Activated CD4-positive, alpha-beta T cell treated with anti-CD3 and anti-CD28 coated beads, Interleukin-2, amount 10 ng/mL, durations not matched to agents 7 days and 5 days (primary cell): Measurements from ENCODE around the gene WDR82. TPM values are rescaled to one million over a fixed set of nuclear protein-coding genes. Genes with fewer than 3 reads are reported as not detected.
"Not testable (repeated sequence)": the region's sequence is repeated elsewhere in the genome, so short reads cannot be mapped to it uniquely, and the experiment has no call there.

ENCODE experiments used
- CTCF ChIA-PET: fragments of 350-600 bp; sonication (Branson Sonifier 250); formaldehyde crosslinking; loops from one replicate; lab custom pipeline; 2021; ENCODE audit warnings: antibody characterized with exemption; lab: Charles Lee
- POLR2A ChIA-PET: fragments of 350-600 bp; sonication (Branson Sonifier 250); formaldehyde crosslinking; loops from one replicate; lab custom pipeline; 2021; ENCODE audit warnings: antibody characterized with exemption; lab: Charles Lee
- DNase-seq: peaks from one replicate; pipeline ENCODE4 v3.0.0-alpha.2; 2020
- H3K27ac Mint-ChIP-seq: one replicate; pipeline ENCODE4 v1.8.0; 2021; ENCODE audit warnings: mild to moderate bottlenecking, moderate library complexity, mixed read lengths
- H3K27me3 Mint-ChIP-seq: one replicate; pipeline ENCODE4 v1.8.0; 2021; ENCODE audit warnings: mixed read lengths
- H3K36me3 Mint-ChIP-seq: one replicate; pipeline ENCODE4 v1.8.0; 2021; ENCODE audit warnings: low read depth, mixed read lengths
- H3K4me1 Mint-ChIP-seq: one replicate; pipeline ENCODE4 v1.8.0; 2021; ENCODE audit warnings: mixed read lengths
- H3K4me3 Mint-ChIP-seq: one replicate; pipeline ENCODE4 v1.8.0; 2021; ENCODE audit warnings: mild to moderate bottlenecking, moderate library complexity, mixed read lengths
- H3K9me3 Mint-ChIP-seq: one replicate; pipeline ENCODE4 v1.8.0; 2021; ENCODE audit warnings: mixed read lengths
- total RNA-seq, 2 experiments: library from RNA; stranded (reverse); gene quantifications; one replicate each; pipeline ENCODE4 v1.2.3, GENCODE V29; 2021

Gene WDR82
- total RNA-seq, 2 experiments from 2014 or later = 140 to 143 TPM

DNA sequence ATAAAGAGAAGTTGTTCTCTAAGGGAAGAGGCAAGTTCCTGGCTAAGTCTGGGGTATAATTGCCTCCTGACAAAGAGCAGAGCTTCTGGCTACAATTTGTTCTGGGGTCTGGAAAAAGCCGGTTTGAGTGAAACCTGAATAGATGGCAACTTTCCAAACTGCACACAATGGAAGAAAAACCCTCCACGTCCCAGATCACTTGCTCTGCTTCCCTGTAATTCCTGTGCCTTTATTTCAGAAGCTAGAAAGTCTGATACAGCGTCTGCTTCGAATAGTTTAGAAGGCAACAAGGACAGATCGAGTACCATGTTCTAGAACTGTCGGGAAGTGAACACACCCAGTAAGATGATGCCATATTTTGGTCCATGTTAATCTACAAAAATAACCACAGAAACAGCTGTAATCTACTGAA lies 1.6 kb upstream of the WDR82 start:
- peaks cover 52% of the 10 kb centered on the region for H3K36me3 Mint-ChIP-seq
- peaks cover 59% of the 10 kb centered on the region for H3K4me1 Mint-ChIP-seq
- DNase-seq = no peak
- no peaks in the 10 kb centered on the region for H3K9me3 Mint-ChIP-seq
- ChIA-PET POLR2A (no interaction called here), CTCF (interaction anchor here (0.7 to 7.7 kb wide), 8 partner anchors 17 to 297 kb away, joined by 3 to 48 read pairs (median 7); no protein-coding TSS in a partner anchor)
- H3K27me3 Mint-ChIP-seq = no peaks in the 10 kb centered on the region
- peak overlapping the region; percentile 96 for H3K27ac Mint-ChIP-seq
- peak overlapping the region; percentile 92 for H3K4me3 Mint-ChIP-seq

DNA sequence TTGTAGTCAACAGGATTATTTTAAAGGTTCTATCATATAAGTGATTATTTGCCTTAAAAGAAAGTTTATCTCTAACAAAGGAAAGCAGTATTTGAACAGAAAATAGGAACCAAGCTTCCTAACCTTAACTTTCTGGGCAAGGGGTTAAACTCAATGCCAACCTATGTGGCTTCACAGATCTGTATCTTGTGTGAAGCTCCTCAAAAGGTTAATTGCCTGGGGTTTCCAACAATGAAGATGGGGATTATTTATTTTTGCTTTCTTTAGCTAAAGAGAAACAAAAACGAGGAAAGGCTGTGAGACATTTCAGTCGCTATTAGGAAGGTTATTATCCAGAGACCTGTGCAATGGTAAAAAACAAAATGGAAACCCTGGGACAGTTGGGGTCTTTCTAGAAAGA lies 1.1 kb upstream of the WDR82 start:
- H3K9me3 Mint-ChIP-seq = no peaks in the 10 kb centered on the region
- peak overlapping the region; percentile 96 for H3K27ac Mint-ChIP-seq
- peaks cover 54% of the 10 kb centered on the region for H3K36me3 Mint-ChIP-seq
- ChIA-PET CTCF (interaction anchor here (0.7 to 7.7 kb wide), 14 partner anchors 16 to 297 kb away, joined by 3 to 48 read pairs (median 7); partner anchors contain the start of genes PPM1M and TWF2), POLR2A (no interaction called here)
- peaks cover 60% of the 10 kb centered on the region for H3K4me1 Mint-ChIP-seq
- no peaks in the 10 kb centered on the region for H3K27me3 Mint-ChIP-seq
- peak overlapping the region; percentile 92 for H3K4me3 Mint-ChIP-seq
- DNase-seq = no peak

DNA sequence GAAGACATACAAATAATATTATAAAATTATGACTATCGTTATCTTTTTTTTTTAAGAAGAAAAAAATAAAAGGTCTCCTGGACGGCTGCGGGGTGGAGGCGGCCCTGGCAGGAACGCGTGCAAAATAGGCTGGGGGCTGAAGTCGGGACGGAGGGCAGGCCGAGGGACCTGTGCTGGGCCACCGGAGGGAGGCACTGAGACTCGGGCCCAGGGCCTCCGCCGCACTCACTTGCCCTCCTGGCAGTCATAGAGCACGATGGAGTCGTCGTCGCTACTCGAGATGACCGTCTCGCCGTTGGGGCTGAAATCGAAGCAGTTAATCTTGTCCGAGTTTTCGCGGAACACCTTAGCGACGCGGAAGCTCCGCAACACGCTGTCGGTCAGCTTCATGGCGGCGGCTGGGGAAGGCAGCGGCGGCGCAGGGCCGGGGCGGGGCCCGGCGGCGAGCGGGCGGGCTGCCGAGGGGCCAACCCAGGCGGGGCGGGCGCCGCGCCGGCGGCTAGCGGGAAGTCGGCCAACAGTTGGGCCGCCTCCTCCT lies 408 bp downstream of the WDR82 start:
- H3K9me3 Mint-ChIP-seq = no peaks in the 10 kb centered on the region
- peaks cover 63% of the 10 kb centered on the region for H3K4me1 Mint-ChIP-seq
- CTCF ChIA-PET = interaction anchor here (0.6 to 7.7 kb wide), 21 partner anchors 10 to 376 kb away, joined by 3 to 48 read pairs (median 4); partner anchors contain the start of genes ABHD14B, GLYCTK, TLR9 and TWF2
- H3K4me3 Mint-ChIP-seq = peak overlapping the region; percentile 92
- POLR2A ChIA-PET = interaction anchor here (0.6 to 2.4 kb wide), 9 partner anchors 10 to 1709 kb away, joined by 3 to 15 read pairs (median 5); partner anchors contain the start of genes ABHD14B, CISH, RPL29 and TWF2
- H3K27ac Mint-ChIP-seq = peak overlapping the region; percentile 99
- peaks cover 65% of the 10 kb centered on the region for H3K36me3 Mint-ChIP-seq
- H3K27me3 Mint-ChIP-seq = no peaks in the 10 kb centered on the region
- peak; percentile 64 for DNase-seq

DNA sequence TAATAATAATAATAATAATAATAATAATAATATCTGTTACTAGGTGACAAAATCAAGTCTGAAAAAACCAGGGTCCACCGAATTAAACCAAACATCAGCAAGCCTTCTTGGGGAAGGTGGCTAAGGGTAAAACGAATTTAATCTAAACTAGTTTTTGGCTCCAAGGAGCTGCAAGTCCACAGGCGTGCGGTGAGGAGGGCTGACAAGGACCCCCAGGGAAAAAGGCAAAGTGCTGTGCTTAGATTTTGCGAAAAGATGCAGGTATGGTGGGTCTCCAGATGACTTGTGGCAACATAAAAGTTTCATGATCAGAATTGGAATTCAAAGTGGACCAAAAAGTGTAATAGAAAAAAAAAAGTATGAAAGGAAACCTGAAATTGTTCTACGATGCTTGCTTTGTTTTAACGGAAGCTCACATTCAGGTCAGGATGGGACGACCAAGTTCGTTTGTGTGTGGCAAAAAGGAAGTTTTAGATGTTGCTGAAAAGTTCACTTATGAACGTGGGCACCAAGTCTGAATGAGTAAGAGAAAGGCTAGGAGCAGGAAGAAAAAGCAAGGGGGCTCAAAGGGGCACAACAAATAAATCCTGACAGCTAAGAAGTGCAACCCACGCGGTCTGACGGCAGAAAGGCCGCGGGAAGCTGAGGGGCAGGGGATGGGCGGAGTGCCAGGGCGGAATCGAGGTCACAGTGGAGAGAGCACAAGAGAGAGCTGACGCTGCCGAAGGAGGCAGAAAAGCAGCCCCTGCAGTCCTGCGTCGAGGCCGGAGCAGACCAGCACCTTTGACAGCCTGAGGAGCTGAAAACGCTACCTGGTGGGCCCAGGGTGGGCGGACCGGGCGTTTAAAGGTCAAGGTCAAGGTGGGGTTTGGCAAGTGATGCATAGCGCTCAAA lies 1.1 kb downstream of the WDR82 start:
- H3K27ac Mint-ChIP-seq = peak overlapping the region; percentile 99
- DNase-seq = peak; percentile 74
- no peaks in the 10 kb centered on the region for H3K9me3 Mint-ChIP-seq
- peak overlapping the region; percentile 92 for H3K4me3 Mint-ChIP-seq
- H3K36me3 Mint-ChIP-seq = peaks cover 68% of the 10 kb centered on the region
- peaks cover 63% of the 10 kb centered on the region for H3K4me1 Mint-ChIP-seq
- ChIA-PET CTCF (interaction anchor here (0.6 to 7.7 kb wide), 20 partner anchors 9 to 375 kb away, joined by 3 to 48 read pairs (median 4); partner anchors contain the start of genes ABHD14B, GLYCTK, TLR9 and TWF2), POLR2A (interaction anchor here (0.6 to 2.4 kb wide), 10 partner anchors 9 to 1709 kb away, joined by 3 to 15 read pairs (median 4); partner anchors contain the start of genes ABHD14B, CISH and RPL29)
- no peaks in the 10 kb centered on the region for H3K27me3 Mint-ChIP-seq

DNA sequence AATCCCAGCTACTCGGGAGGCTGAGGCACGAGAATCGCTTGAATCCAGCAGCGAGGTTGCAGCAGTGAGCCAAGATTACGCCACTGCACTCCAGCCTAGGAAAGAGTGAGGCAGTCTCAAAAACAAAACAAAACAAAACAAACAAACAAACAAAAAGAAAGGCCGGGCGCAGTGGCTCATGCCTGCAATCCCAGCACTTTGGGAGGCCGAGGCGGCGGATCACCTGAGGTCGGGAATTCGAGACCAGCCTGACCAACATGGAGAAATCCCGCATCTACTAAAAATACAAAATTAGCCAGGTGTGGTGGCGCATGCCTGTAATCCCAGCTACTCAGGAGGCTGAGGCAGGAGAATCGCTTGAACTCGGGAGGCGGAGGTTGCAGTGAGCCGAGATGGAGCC lies 3.7 kb downstream of the WDR82 start:
- peaks cover 65% of the 10 kb centered on the region for H3K4me1 Mint-ChIP-seq
- H3K9me3 Mint-ChIP-seq, POLR2A ChIA-PET, DNase-seq, H3K27me3 Mint-ChIP-seq: not testable (repeated sequence)
- peak overlapping the region; percentile 99 for H3K27ac Mint-ChIP-seq
- CTCF ChIA-PET = interaction anchor here (1.5 kb wide), 1 partner anchor 26 kb away, joined by 3 read pairs; no protein-coding TSS in a partner anchor
- peak overlapping the region; percentile 92 for H3K4me3 Mint-ChIP-seq
- peaks cover 84% of the 10 kb centered on the region for H3K36me3 Mint-ChIP-seq

DNA sequence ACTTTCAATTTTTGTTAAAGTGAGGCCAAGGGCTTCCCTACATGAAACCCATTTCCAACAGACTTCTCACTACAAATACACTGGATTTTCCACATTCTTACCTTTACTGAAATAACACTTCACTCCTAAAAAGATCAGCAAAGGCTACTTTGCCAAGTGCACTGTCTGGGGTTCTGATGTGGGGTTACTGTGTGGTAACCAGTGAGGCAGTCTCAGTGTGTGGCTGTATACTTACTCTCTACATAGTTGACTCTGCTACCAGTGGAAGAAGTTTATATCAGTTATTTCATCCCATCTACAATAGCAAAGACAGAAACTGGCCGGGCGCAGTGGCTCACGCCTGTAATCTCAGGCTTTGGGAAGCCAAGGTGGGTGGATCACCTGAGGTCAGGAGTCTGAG lies 5.6 kb downstream of the WDR82 start:
- peak overlapping the region; percentile 99 for H3K27ac Mint-ChIP-seq
- H3K36me3 Mint-ChIP-seq = peaks cover 88% of the 10 kb centered on the region
- POLR2A ChIA-PET = no interaction called here
- CTCF ChIA-PET = interaction anchor here (1.0 kb wide), 1 partner anchor 32 kb away, joined by 3 read pairs; no protein-coding TSS in a partner anchor
- no peaks in the 10 kb centered on the region for H3K27me3 Mint-ChIP-seq
- no peak for DNase-seq
- peaks cover 72% of the 10 kb centered on the region for H3K4me1 Mint-ChIP-seq
- peak overlapping the region; percentile 92 for H3K4me3 Mint-ChIP-seq
- H3K9me3 Mint-ChIP-seq = no peaks in the 10 kb centered on the region

DNA sequence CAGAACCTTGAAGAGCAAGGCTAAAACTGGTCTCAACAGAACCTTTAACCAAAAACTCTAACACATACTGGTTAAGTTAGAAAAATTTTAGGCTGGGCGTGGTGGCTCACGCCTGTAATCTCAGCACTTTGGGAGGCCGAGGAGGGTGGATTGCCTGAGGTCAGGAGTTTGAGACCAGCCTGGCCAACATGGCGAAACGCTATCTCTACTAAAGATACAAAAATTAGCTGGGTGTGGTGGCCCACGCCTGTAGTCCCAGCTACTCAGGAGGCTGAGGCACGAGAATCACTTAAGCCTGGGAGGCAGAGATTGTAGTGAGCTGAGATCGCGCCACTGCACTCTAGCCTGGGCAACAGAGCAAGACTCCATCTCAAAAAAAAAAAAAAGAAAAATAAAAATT lies 6.3 kb downstream of the WDR82 start:
- H3K27me3 Mint-ChIP-seq, DNase-seq, H3K9me3 Mint-ChIP-seq: not testable (repeated sequence)
- Mint-ChIP-seq H3K27ac (peak overlapping the region; percentile 89), H3K36me3 (peaks cover 88% of the 10 kb centered on the region), H3K4me1 (peaks cover 78% of the 10 kb centered on the region), H3K4me3 (peak overlapping the region; percentile 92)
- CTCF ChIA-PET = interaction anchor here (0.9 to 2.1 kb wide), 6 partner anchors 9 to 67 kb away, joined by 3 to 11 read pairs (median 4); no protein-coding TSS in a partner anchor
- POLR2A ChIA-PET = interaction anchor here (1.5 kb wide), 1 partner anchor 10 kb away, joined by 5 read pairs; no protein-coding TSS in a partner anchor

DNA sequence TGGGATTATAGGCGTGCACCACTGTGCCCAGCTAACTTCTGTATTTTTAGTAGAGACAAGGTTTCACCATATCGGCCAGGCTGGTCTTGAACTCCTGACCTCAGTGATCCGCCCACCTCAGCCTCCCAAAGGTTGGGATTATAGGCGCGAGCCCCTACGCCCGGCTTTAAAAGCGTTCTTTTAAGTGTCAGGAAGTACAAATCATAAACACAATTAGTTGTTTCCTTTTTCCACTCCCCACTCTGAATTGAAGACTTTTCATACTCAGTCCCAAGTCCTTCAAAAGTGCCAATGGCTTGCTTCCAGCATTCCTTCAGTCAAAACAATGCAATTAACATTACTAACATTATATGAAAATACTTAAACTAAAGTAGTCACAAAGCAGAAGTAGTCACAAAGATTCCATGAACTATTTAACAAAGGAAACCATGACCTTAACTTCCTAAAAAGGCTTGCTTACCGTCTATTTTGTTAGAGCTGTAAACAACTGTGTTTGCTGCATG lies 8.1 kb downstream of the WDR82 start:
- POLR2A ChIA-PET = no interaction called here

DNA sequence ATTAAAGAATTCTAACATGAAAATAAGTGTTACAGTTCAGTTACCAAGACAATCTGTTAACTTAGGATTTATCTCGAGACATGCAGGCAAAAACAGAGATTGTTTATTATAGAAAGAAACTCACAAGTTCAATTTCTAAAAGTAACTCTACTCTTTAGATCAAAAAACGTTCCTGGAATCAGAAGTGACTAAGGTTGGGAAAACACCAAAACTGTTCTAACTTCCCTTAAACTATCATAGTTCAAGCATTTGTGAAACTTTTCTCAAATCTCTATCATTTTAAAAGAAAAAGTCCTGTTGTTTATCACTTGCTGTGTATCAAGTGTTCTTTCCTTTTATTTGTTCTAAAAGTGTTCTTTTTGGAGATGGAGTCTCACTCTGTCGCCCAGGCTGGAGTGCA lies 8.7 kb downstream of the WDR82 start:
- peaks cover 88% of the 10 kb centered on the region for H3K4me1 Mint-ChIP-seq

More for the DNA sequence above, 8.1 kb downstream of the WDR82 start:
- H3K36me3 Mint-ChIP-seq = peaks cover 85% of the 10 kb centered on the region
- peak overlapping the region; percentile 89 for H3K27ac Mint-ChIP-seq
- peak overlapping the region; percentile 92 for H3K4me3 Mint-ChIP-seq
- DNase-seq = no peak
- no peaks in the 10 kb centered on the region for H3K9me3 Mint-ChIP-seq
- H3K4me1 Mint-ChIP-seq = peaks cover 88% of the 10 kb centered on the region
- CTCF ChIA-PET = interaction anchor here (0.6 to 2.6 kb wide), 7 partner anchors 11 to 84 kb away, joined by 3 to 11 read pairs (median 4); no protein-coding TSS in a partner anchor
- no peaks in the 10 kb centered on the region for H3K27me3 Mint-ChIP-seq

DNA sequence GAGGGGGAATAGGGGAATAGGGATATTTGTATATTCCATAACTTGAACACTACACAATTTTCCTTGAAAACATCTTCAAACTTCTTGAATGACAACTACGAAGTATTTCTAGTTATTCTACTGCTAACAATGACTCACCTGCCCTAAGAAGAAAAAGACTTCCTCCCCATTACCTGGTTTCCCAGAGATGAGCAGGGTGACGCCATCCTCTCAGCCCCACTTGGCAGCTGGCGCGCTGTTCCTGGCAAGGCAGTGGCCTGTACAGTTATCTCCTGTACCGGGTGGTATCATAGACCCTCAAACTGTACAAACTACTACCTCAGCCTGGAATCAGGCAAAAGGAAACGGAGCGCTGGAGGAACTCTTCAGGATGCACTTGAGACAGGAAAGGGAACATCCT lies 10.4 kb downstream of the WDR82 start:
- no peak for DNase-seq
- Mint-ChIP-seq H3K36me3 (peaks cover 86% of the 10 kb centered on the region), H3K4me3 (peak overlapping the region; percentile 14), H3K4me1 (peaks cover 88% of the 10 kb centered on the region), H3K9me3 (no peaks in the 10 kb centered on the region), H3K27ac (peak overlapping the region; percentile 82), H3K27me3 (no peaks in the 10 kb centered on the region)
- POLR2A ChIA-PET = interaction anchor here (1.1 kb wide), 2 partner anchors 10 to 15 kb away, joined by 3 to 7 read pairs; no protein-coding TSS in a partner anchor
- CTCF ChIA-PET = interaction anchor here (1.5 to 2.6 kb wide), 2 partner anchors 12 to 15 kb away, joined by 4 to 9 read pairs; no protein-coding TSS in a partner anchor

More for the DNA sequence above, 8.7 kb downstream of the WDR82 start:
- peak overlapping the region; percentile 92 for H3K4me3 Mint-ChIP-seq
- H3K27me3 Mint-ChIP-seq = no peaks in the 10 kb centered on the region
- no peak for DNase-seq
- ChIA-PET CTCF (interaction anchor here (0.6 to 2.6 kb wide), 3 partner anchors 17 to 61 kb away, joined by 3 to 9 read pairs (median 4); no protein-coding TSS in a partner anchor), POLR2A (no interaction called here)
- H3K27ac Mint-ChIP-seq = peak overlapping the region; percentile 89
- peaks cover 86% of the 10 kb centered on the region for H3K36me3 Mint-ChIP-seq
- H3K9me3 Mint-ChIP-seq = no peaks in the 10 kb centered on the region

DNA sequence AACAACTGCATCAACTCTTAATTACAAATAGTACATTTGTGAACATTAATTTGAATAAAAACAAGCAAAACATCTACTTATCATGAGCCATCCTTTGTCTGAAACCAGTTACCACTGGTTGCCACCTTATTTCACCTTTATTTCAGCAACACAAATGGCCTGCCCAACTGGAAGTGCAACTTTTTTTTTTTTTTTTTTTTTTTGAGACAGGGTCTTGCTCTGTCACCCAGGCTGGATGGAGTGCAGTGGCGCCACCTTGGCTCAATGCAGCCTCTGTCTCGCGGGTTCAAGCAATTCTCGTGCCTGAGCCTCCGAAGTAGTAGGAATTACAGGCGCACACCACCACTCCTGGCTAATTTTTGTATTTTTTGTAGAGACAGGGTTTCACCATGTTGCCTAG lies 13.1 kb downstream of the WDR82 start:
- ChIA-PET CTCF (no interaction called here), POLR2A (no interaction called here)
- Mint-ChIP-seq H3K27ac (peak overlapping the region; percentile 9), H3K27me3 (no peaks in the 10 kb centered on the region), H3K9me3 (no peaks in the 10 kb centered on the region), H3K36me3 (peaks cover 89% of the 10 kb centered on the region), H3K4me3 (no peak overlapping the region), H3K4me1 (peaks cover 89% of the 10 kb centered on the region)
- DNase-seq = no peak

DNA sequence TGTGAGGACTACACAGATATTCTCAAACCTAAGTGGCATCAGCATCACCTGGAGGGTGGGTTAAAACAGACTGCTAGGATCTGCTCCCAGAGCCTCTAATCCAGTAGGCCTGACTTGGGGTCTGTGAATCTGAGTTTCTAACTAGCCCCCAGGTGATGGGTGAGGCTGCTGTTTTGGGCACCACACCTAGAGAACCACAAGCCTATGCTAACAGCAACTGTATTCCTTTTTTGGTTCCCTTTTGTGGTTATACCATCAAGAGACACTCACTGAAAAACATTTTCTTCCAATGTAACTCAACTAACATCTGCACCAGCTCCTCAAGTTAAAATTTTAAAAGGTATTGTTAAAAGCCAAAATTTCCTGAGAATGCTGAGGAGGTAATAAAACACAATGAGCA lies 16.0 kb downstream of the WDR82 start:
- DNase-seq = no peak
- Mint-ChIP-seq H3K4me3 (peak overlapping the region; percentile 42), H3K27ac (peak overlapping the region; percentile 80), H3K4me1 (peaks cover 86% of the 10 kb centered on the region), H3K9me3 (no peaks in the 10 kb centered on the region), H3K36me3 (peaks cover 93% of the 10 kb centered on the region), H3K27me3 (no peaks in the 10 kb centered on the region)
- ChIA-PET POLR2A (interaction anchor here (0.6 kb wide), 1 partner anchor 11 kb away, joined by 5 read pairs; no protein-coding TSS in a partner anchor), CTCF (interaction anchor here (1.8 to 2.6 kb wide), 3 partner anchors 9 to 16 kb away, joined by 4 to 22 read pairs (median 9); partner anchors contain the start of gene WDR82)
